AG04450 (cell line): ENCODE measurements around the gene METTL9. TPM values are rescaled to one million over a fixed set of nuclear protein-coding genes. Genes with fewer than 3 reads are reported as not detected.

Source experiments
- CTCF ChIA-PET: fragments of 300-600, 350-600 bp; formaldehyde crosslinking; extraction: SDS; loops from one replicate; lab custom pipeline; 2022; ENCODE audit warnings: antibody characterized with exemption, inconsistent platforms; lab: Charles Lee
- POLR2A ChIA-PET: fragments of 350-600 bp; formaldehyde crosslinking; extraction: SDS; loops from one replicate; lab custom pipeline; 2021; ENCODE audit warnings: antibody characterized with exemption, inconsistent platforms; lab: Yijun Ruan, JAX
- DNase-seq: peaks from one replicate; pipeline ENCODE4 v3.0.0-alpha.2; 2011; ENCODE audit warnings: low read depth, low spot score
- H3K27ac ChIP-seq: one replicate; pipeline ENCODE4 v1.5.1; 2012; ENCODE audit warnings: low read depth, low read length, control low read depth
- H3K27me3 ChIP-seq: one replicate; pipeline ENCODE4 v1.6.0; 2012; ENCODE audit warnings: low read length; ENCODE audit not compliant: control insufficient read depth, insufficient read depth
- H3K4me3 ChIP-seq: 2 replicates; pipeline ENCODE4 v1.5.1; 2011; ENCODE audit warnings: mild to moderate bottlenecking, low read depth, low read length, control low read depth
- H3K9me3 ChIP-seq: 2 replicates; pipeline ENCODE4 v1.5.1; 2012; ENCODE audit warnings: low read length; ENCODE audit not compliant: control insufficient read depth, insufficient read depth
- CTCF ChIP-seq: IDR thresholded peaks from 2 replicates; pipeline ENCODE4 v1.5.1; 2011; ENCODE audit warnings: low read depth, low read length, control low read depth, inconsistent platforms
- polyA plus RNA-seq: library from polyadenylated mRNA; depleted of rRNA; stranded (reverse); fragments of >200 nt; gene quantifications from 2 replicates; pipeline ENCODE4 v1.2.3, GENCODE V29; 2011

The METTL9 gene
- polyA plus RNA-seq, 1 experiment: 142 TPM

GRCh38 chr16:21618281-21618680 lies 18.9 kb downstream of the METTL9 start:
- TF ChIP-seq CTCF: no peak
- Histone ChIP-seq H3K27ac (no peak overlapping the region), H3K27me3 (no peaks in the 10 kb centered on the region), H3K4me3 (no peak overlapping the region), H3K9me3 (no peaks in the 10 kb centered on the region)
- ChIA-PET CTCF (interaction anchor here (0.6 kb wide), 1 partner anchor 35 kb away, joined by 3 read pairs; no protein-coding TSS in a partner anchor), POLR2A (no interaction called here)
- DNase-seq: no peak

GRCh38 chr16:21619765-21620425 lies 20.5 kb downstream of the METTL9 start:
- H3K4me3 ChIP-seq: no peak overlapping the region
- no peak for TF ChIP-seq CTCF
- ChIA-PET POLR2A (no interaction called here), CTCF (interaction anchor here (0.5 to 4.4 kb wide), 3 partner anchors 22 to 348 kb away, joined by 3 to 28 read pairs (median 3); no protein-coding TSS in a partner anchor)
- no peaks in the 10 kb centered on the region for H3K9me3 ChIP-seq
- no peak for DNase-seq
- H3K27me3 ChIP-seq: no peaks in the 10 kb centered on the region
- H3K27ac ChIP-seq: no peak overlapping the region

- CTCF ChIA-PET: interaction anchor here (0.5 to 4.4 kb wide), 3 partner anchors 22 to 347 kb away, joined by 3 to 28 read pairs (median 3); no protein-coding TSS in a partner anchor
- Histone ChIP-seq H3K9me3 (no peaks in the 10 kb centered on the region), H3K27ac (no peak overlapping the region), H3K27me3 (no peaks in the 10 kb centered on the region), H3K4me3 (no peak overlapping the region)
- POLR2A ChIA-PET: interaction anchor here (1.0 kb wide), 1 partner anchor 100 kb away, joined by 3 read pairs; no protein-coding TSS in a partner anchor
- no peak for DNase-seq
- TF ChIP-seq CTCF: no peak
Measured at GRCh38 chr16:21620592-21620991, 21.2 kb downstream of the METTL9 start.

- POLR2A ChIA-PET: interaction anchor here (0.6 kb wide), 1 partner anchor 30 kb away, joined by 10 read pairs; no protein-coding TSS in a partner anchor
- H3K9me3 ChIP-seq: no peaks in the 10 kb centered on the region
Measured at GRCh38 chr16:21622545-21622944, 23.2 kb downstream of the METTL9 start.

More at GRCh38 chr16:21622545-21622944, 23.2 kb downstream of the METTL9 start:
- Histone ChIP-seq H3K27me3 (no peaks in the 10 kb centered on the region), H3K4me3 (no peak overlapping the region), H3K27ac (no peak overlapping the region)
- CTCF ChIA-PET: interaction anchor here (0.6 to 4.4 kb wide), 2 partner anchors 35 to 64 kb away, joined by 7 to 28 read pairs; no protein-coding TSS in a partner anchor
- no peak for TF ChIP-seq CTCF
- no peak for DNase-seq
